ENCODE measurements around the gene EYA2.
"Not testable (repeated sequence)": the region's sequence is repeated elsewhere in the genome, so short reads cannot be mapped to it uniquely, and the experiment has no call there.

The EYA2 gene

GRCh38 chr20:46895906-46896242 is 1.2 kb downstream of the EYA2 start:
- no peak for DNase-seq (ENCODE audit: low read depth in 2 of 2)

- DNase-seq (ENCODE audit: low read depth in 2 of 2) = no peak
These were observed 2.8 kb downstream of the EYA2 start for GRCh38 chr20:46897328-46897880.

GRCh38 chr20:46898423-46898822 is 3.8 kb downstream of the EYA2 start:
- no peak for DNase-seq (ENCODE audit: low read depth in 2 of 2)

GRCh38 chr20:46899621-46900020 is 5.0 kb downstream of the EYA2 start:
- no peak for DNase-seq (ENCODE audit: low read depth in 2 of 2)

- no peak for DNase-seq (ENCODE audit: low read depth in 2 of 2)
These were observed 5.4 kb downstream of the EYA2 start for GRCh38 chr20:46900086-46900485.

- no peak for DNase-seq (ENCODE audit: low read depth in 2 of 2)
These were observed 6.2 kb downstream of the EYA2 start for GRCh38 chr20:46900826-46901225.

- DNase-seq (ENCODE audit: low read depth in 2 of 2) = no peak
These were observed 7.0 kb downstream of the EYA2 start for GRCh38 chr20:46901638-46902037.

- DNase-seq (ENCODE audit: low read depth in 2 of 2) = no peak
These were observed 8.6 kb downstream of the EYA2 start for GRCh38 chr20:46903256-46903655.

GRCh38 chr20:46903937-46904336 is 9.3 kb downstream of the EYA2 start:
- no peak for DNase-seq (ENCODE audit: low read depth in 2 of 2)

GRCh38 chr20:46905364-46906125 is 10.9 kb downstream of the EYA2 start:
- DNase-seq (ENCODE audit: low read depth in 2 of 2) = no peak

- no peak for DNase-seq (ENCODE audit: low read depth in 2 of 2)
These were observed 18.8 kb downstream of the EYA2 start for GRCh38 chr20:46913329-46914044.

GRCh38 chr20:46914789-46915379 is 20.2 kb downstream of the EYA2 start:
- DNase-seq (ENCODE audit: low read depth in 2 of 2) = no peak

- DNase-seq (ENCODE audit: low read depth in 2 of 2) = no peak
These were observed 21.1 kb downstream of the EYA2 start for GRCh38 chr20:46915575-46916257.

- no peak for DNase-seq (ENCODE audit: low read depth in 2 of 2)
These were observed 21.6 kb downstream of the EYA2 start for GRCh38 chr20:46916258-46916603.

GRCh38 chr20:46917155-46917554 is 22.5 kb downstream of the EYA2 start:
- no peak for DNase-seq (ENCODE audit: low read depth in 2 of 2)

- no peak for DNase-seq (ENCODE audit: low read depth in 2 of 2)
These were observed 25.5 kb downstream of the EYA2 start for GRCh38 chr20:46920114-46920513.

- not testable (repeated sequence) for DNase-seq (ENCODE audit: low read depth in 2 of 2)
These were observed 28.2 kb downstream of the EYA2 start for GRCh38 chr20:46922841-46923240.

GRCh38 chr20:46923550-46923949 is 28.9 kb downstream of the EYA2 start:
- DNase-seq (ENCODE audit: low read depth in 2 of 2) = no peak

- DNase-seq (ENCODE audit: low read depth in 2 of 2) = no peak
These were observed 34.0 kb downstream of the EYA2 start for GRCh38 chr20:46928580-46929132.

- no peak for DNase-seq (ENCODE audit: low read depth in 2 of 2)
These were observed 35.3 kb downstream of the EYA2 start for GRCh38 chr20:46929902-46930301.

- DNase-seq (ENCODE audit: low read depth in 2 of 2) = no peak
These were observed 36.1 kb downstream of the EYA2 start for GRCh38 chr20:46930640-46931339.

Data from stimulated activated CD8-positive, alpha-beta memory T cell treated with anti-CD3 and anti-CD28 coated beads, Interleukin-7, amount 100 ng/mL, for 1 hour (primary cell).